K562 (cell line): ENCODE results near the gene MCM6. TPM values are rescaled to one million over a fixed set of nuclear protein-coding genes. Genes with fewer than 3 reads are reported as not detected.

Source experiments
- ATAC-seq: fragments of 200-7000 bp; cut with Tn5 transposase; 3 replicates; pipeline ENCODE4 v1.9.1; 2020; ENCODE audit warnings: moderate library complexity
- BruUV-seq: library from RNA; stranded (reverse); fragments of 400-500 nt; replicated peaks from 2 replicates; lab custom pipeline; 2021; lab: Mats Ljungman, UMichigan
- CTCF ChIA-PET: fragments of 300-600 bp; formaldehyde crosslinking; extraction: SDS; loops from one replicate; lab custom pipeline; 2021; ENCODE audit warnings: low intra/inter-chr PET ratio; lab: Yijun Ruan, JAX
- POLR2A ChIA-PET: fragments of 300-600, 350-650 bp; sonication (Branson Sonifier 250); formaldehyde crosslinking; extraction: SDS; loops from one replicate; lab custom pipeline; 2021; ENCODE audit warnings: antibody characterized with exemption, inconsistent platforms; lab: Yijun Ruan, JAX
- DNase-seq, 4 experiments: peaks; one replicate each; pipeline versions ENCODE4 v3.0.0 to v3.0.0-alpha.2; 2011 to 2018; ENCODE audit warnings: low spot score in 3 of 4, mixed read lengths in 3 of 4; ENCODE audit errors: extremely low read depth in 1 of 4
- FAIRE-seq: peaks from 2 replicates; lab custom pipeline; 2011; peaks lifted over from hg19 to GRCh38; lab: Jason Lieb, UNC
- H2AFZ ChIP-seq: 2 replicates; pipeline ENCODE4 v1.6.0; 2011; ENCODE audit warnings: low read depth, low read length, control low read depth, inconsistent platforms
- H3K27ac ChIP-seq: fragments of 200-600 bp; 3 replicates; pipeline ENCODE4 v1.8.0; 2011; ENCODE audit warnings: low read depth, mild to moderate bottlenecking, control low read depth, inconsistent platforms, low read length, moderate library complexity, mixed read lengths; ENCODE audit errors: extremely low read depth
- H3K27me3 ChIP-seq, 2 experiments: fragments of 300-600 bp in 1 of 2; 2 replicates in 1 of 2; 3 replicates in 1 of 2; pipeline versions ENCODE4 v1.6.0 to v1.8.0; 2011; ENCODE audit warnings: inconsistent platforms in 2 of 2, low read length in 2 of 2, mild to moderate bottlenecking in 1 of 2, mixed read lengths in 1 of 2, moderate library complexity in 1 of 2; ENCODE audit not compliant: control insufficient read depth in 2 of 2, insufficient read depth in 2 of 2
- H3K36me3 ChIP-seq: fragments of 300-600 bp; 3 replicates; pipeline ENCODE4 v1.8.0; 2011; ENCODE audit warnings: mild to moderate bottlenecking, low read length, inconsistent platforms; ENCODE audit not compliant: control insufficient read depth, insufficient read depth
- H3K4me1 ChIP-seq, 2 experiments: fragments of 200-600 bp in 1 of 2; replicated peaks in 1 of 2; 2 replicates in 1 of 2; 3 replicates in 1 of 2; pipeline versions ENCODE4 v1.5.1 to v1.8.0; 2011; ENCODE audit warnings: inconsistent platforms in 2 of 2, low read length in 2 of 2, mild to moderate bottlenecking in 1 of 2, mixed read lengths in 1 of 2, moderate library complexity in 1 of 2; ENCODE audit not compliant: control insufficient read depth in 2 of 2, insufficient read depth in 2 of 2
- H3K4me2 ChIP-seq: 2 replicates; pipeline ENCODE4 v1.6.1; 2011; ENCODE audit warnings: low read length, control low read depth, inconsistent platforms, mixed read lengths; ENCODE audit not compliant: insufficient read depth
- H3K4me3 ChIP-seq: fragments of 200-600 bp; sonication (generic), shearing (Covaris generic); 2 replicates; pipeline ENCODE4 v1.5.1; 2016; ENCODE audit warnings: control low read depth, inconsistent platforms
- H3K79me2 ChIP-seq: fragments of 200-600 bp; 3 replicates; pipeline ENCODE4 v1.8.0; 2011; ENCODE audit warnings: low read length, inconsistent platforms; ENCODE audit not compliant: control insufficient read depth, insufficient read depth
- H3K9ac ChIP-seq, 2 experiments: 2 replicates each; pipeline versions ENCODE4 v1.6.0 to v1.6.1; 2011; ENCODE audit warnings: low read depth in 2 of 2, low read length in 2 of 2, control low read depth in 1 of 2, inconsistent platforms in 1 of 2, mild to moderate bottlenecking in 1 of 2, mixed read lengths in 1 of 2; ENCODE audit not compliant: insufficient read depth in 1 of 2
- H3K9me1 ChIP-seq: one replicate; pipeline ENCODE4 v1.6.0; 2011; ENCODE audit warnings: inconsistent platforms, mild to moderate bottlenecking, low read length, moderate library complexity; ENCODE audit not compliant: control insufficient read depth, insufficient read depth
- H3K9me3 ChIP-seq: replicated peaks from 2 replicates; pipeline ENCODE4 v1.5.1; 2011; ENCODE audit warnings: low read depth, low read length, inconsistent platforms; ENCODE audit not compliant: control insufficient read depth, insufficient read depth
- H4K20me1 ChIP-seq: replicated peaks from 2 replicates; pipeline ENCODE4 v1.6.1; 2011; ENCODE audit warnings: low read length, inconsistent platforms, mixed read lengths; ENCODE audit not compliant: control insufficient read depth, insufficient read depth
- BMI1 ChIP-seq: fragments of 150-350 bp; IDR thresholded peaks from 2 replicates; pipeline ENCODE4 v1.6.1; 2014; ENCODE audit warnings: low read length
- DPF2 ChIP-seq: fragments of 450-650 bp; IDR thresholded peaks from 2 replicates; pipeline ENCODE4 v1.6.1; 2016
- ERF ChIP-seq: fragments of 450-650 bp; formaldehyde crosslinking; IDR thresholded peaks from 2 replicates; pipeline ENCODE4 v1.4.0; 2020; ENCODE audit warnings: mild to moderate bottlenecking, mixed read lengths
- HDGF ChIP-seq: fragments of 450-650 bp; IDR thresholded peaks from 2 replicates; pipeline ENCODE4 v1.6.1; 2016
- JUN ChIP-seq, 2 experiments: sonication (generic) in 1 of 2; formaldehyde crosslinking in 1 of 2; IDR thresholded peaks; 2 replicates each; pipeline versions ENCODE4 v1.6.1 to v1.8.0; 2012 to 2022; ENCODE audit warnings: borderline replicate concordance in 2 of 2, mild to moderate bottlenecking in 2 of 2, improper control_type of control experiment in 1 of 2, low read depth in 1 of 2, low read length in 1 of 2, missing genetic modification reagents in 1 of 2
- PHB2 ChIP-seq: fragments of 450-650 bp; IDR thresholded peaks from 2 replicates; pipeline ENCODE4 v1.6.1; 2017; ENCODE audit warnings: low read depth
- RBM15 ChIP-seq: fragments of 200-400 bp; formaldehyde crosslinking; IDR thresholded peaks from 2 replicates; pipeline ENCODE4 v1.6.1; 2018; ENCODE audit warnings: mild to moderate bottlenecking, low read length, moderate library complexity; ENCODE audit not compliant: insufficient read depth
- SMAD3 ChIP-seq: fragments of 450-650 bp; formaldehyde crosslinking; conservative IDR thresholded peaks from 2 replicates; pipeline ENCODE4 v1.4.0; 2020; ENCODE audit warnings: mild to moderate bottlenecking
- ZNF239 ChIP-seq: fragments of 250-450 bp; sonication (Bioruptor Pico); IDR thresholded peaks from 2 replicates; pipeline ENCODE4 v1.4.0; 2020; ENCODE audit warnings: mild to moderate bottlenecking
- WGBS: fragments of 100-300 bp; shearing (Covaris generic); methylation state at CpG from one replicate; pipeline ENCODE4 v1.1.6; 2016; ENCODE audit warnings: low coverage, mixed read lengths; ENCODE audit not compliant: insufficient coverage; ENCODE audit errors: missing lambda C conversion rate; 5-methylcytosine and 5-hydroxymethylcytosine counted together
- in situ Hi-C: fragments of 300-500 bp; cut with MboI; formaldehyde crosslinking; loops from 4 replicates; pipeline ENCODE4 v1.15.0; 2018; ENCODE audit warnings: inconsistent platforms, mixed read lengths
- intact Hi-C: fragments of 100-400 bp; cut with micrococcal nuclease; formaldehyde crosslinking; loops from 2 replicates; pipeline ENCODE4 v1.14.2; 2022
- polyA plus RNA-seq, 8 experiments: library from polyadenylated mRNA; depleted of rRNA in 4 of 8; stranded (reverse) in 5 of 8; unstranded in 3 of 8; fragments of >200 nt; fragmentation: Nextera tagmentation in 2 of 8; fragmentation: Illumina TruSeq in 1 of 8; extraction: Ambion mirVana in 2 of 8; extraction: Trizol in 1 of 8; gene quantifications; 2 replicates each; pipeline versions ENCODE4 v1.2.1 to v1.2.3, GENCODE V29; 2011 to 2014; ENCODE audit warnings: inconsistent platforms in 1 of 8, missing spikeins in 1 of 8
- total RNA-seq, 7 experiments: library from RNA; depleted of rRNA in 6 of 7; stranded (reverse); fragments of >200 nt in 6 of 7; fragmentation: Illumina TruSeq in 2 of 7; extraction: Trizol in 2 of 7; gene quantifications; 2 replicates each; pipeline versions ENCODE4 v1.2.1 to v1.2.3, GENCODE V29; 2011 to 2021; ENCODE audit warnings: low replicate concordance in 1 of 7
- TF ChIP-seq, protein P1 (sequence below): sonication (generic); formaldehyde crosslinking; IDR thresholded peaks from 2 replicates; pipeline ENCODE4 v1.8.1; 2023; ENCODE audit warnings: mild to moderate bottlenecking, missing genetic modification reagents
- TF ChIP-seq, protein P2 (sequence below), 2 experiments: fragments of 450-650 bp in 1 of 2; sonication (generic) in 1 of 2; formaldehyde crosslinking; conservative IDR thresholded peaks; 2 replicates each; pipeline versions ENCODE4 v1.4.0 to v1.8.1; 2020 to 2022; ENCODE audit warnings: mild to moderate bottlenecking in 1 of 2, missing genetic modification reagents in 1 of 2
- TF ChIP-seq, protein P3 (sequence below): sonication (generic); formaldehyde crosslinking; IDR thresholded peaks from 2 replicates; pipeline ENCODE4 v1.8.1; 2023; ENCODE audit warnings: mild to moderate bottlenecking, missing genetic modification reagents, moderate library complexity
- TF ChIP-seq, protein P4 (sequence below): fragments of 250-450 bp; sonication (Bioruptor Pico); IDR thresholded peaks from 2 replicates; pipeline ENCODE4 v1.9.0; 2021; ENCODE audit warnings: mild to moderate bottlenecking
- TF ChIP-seq, protein P5 (sequence below): fragments of 450-650 bp; IDR thresholded peaks from 2 replicates; pipeline ENCODE4 v1.7.0; 2016; ENCODE audit warnings: borderline replicate concordance

MCM6 gene
- total and polyA plus RNA-seq, 9 of the 15 experiments (the other 6 are each of a cell fraction or from before 2014, with no cell fraction given), result 42.6 to 133 (median 82.4) TPM

DNA sequence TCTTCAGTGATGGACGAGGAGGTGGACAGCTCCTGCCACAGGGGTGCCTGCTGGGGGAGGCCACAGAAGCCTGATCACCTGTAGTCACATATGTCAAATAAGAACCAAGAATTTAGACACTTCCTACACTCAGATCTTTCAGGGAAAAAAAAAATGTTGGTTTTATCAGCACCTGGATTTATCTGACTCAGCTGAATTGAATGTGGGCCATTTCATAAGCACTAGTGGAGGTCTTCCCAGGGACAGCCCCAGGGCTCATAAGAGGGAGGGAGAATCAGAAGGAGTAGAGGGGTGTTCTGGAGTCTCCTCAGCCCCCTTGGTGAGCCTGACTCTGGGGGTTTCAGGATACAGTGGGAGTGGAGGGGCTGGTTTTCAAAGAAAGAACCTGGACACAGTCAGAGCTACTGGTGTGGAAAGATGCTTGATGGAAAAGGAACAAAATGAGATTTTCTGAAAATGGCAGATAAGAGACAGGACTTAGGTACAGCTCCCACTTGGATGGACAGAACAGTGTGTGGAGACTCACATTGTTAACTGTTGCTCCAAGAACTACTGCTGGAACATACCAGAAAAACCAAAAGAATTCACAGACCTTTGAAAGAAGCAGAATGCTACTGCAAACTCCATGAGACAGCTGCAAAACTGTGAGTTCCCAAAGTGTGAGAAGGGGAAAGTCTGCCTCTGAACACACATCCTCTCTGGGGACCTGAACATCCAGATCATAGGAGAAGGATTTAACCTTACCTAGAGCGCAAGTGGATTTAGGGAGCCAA lies 84.6 kb downstream of the MCM6 start (continued):
- TF ChIP-seq, protein P1, sequence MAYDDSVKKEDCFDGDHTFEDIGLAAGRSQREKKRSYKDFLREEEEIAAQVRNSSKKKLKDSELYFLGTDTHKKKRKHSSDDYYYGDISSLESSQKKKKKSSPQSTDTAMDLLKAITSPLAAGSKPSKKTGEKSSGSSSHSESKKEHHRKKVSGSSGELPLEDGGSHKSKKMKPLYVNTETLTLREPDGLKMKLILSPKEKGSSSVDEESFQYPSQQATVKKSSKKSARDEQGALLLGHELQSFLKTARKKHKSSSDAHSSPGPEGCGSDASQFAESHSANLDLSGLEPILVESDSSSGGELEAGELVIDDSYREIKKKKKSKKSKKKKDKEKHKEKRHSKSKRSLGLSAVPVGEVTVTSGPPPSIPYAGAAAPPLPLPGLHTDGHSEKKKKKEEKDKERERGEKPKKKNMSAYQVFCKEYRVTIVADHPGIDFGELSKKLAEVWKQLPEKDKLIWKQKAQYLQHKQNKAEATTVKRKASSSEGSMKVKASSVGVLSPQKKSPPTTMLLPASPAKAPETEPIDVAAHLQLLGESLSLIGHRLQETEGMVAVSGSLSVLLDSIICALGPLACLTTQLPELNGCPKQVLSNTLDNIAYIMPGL, result no peak
- TF ChIP-seq BMI1 (no peak), PHB2 (no peak), HDGF (no peak), ERF (CRISPR knock-in tag) (no peak), RBM15 (no peak)
- TF ChIP-seq, protein P2, sequence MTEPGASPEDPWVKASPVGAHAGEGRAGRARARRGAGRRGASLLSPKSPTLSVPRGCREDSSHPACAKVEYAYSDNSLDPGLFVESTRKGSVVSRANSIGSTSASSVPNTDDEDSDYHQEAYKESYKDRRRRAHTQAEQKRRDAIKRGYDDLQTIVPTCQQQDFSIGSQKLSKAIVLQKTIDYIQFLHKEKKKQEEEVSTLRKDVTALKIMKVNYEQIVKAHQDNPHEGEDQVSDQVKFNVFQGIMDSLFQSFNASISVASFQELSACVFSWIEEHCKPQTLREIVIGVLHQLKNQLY (CRISPR knock-in tag; conservative IDR thresholded peaks at IDR 0.05), result no peak

DNA sequence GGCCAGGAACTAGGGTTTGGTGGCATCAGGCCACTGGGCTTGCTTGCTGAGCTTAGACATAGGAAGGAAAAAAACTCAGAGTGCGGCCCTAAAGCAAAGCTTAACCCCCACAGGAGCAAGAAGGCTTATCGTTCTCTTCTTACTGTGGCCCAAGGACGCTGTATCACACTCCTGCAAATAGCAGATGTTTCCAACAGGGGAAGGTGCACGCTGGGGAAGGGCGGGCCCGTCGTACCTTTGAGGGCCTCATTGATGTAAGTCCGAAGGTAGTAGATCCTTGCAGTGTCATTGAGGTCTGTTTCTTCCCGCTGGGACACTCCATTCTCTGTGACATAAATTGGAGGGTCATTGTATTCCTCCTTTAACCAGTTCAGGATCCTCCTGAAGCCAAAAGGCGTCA lies 85.8 kb downstream of the MCM6 start:
- H3K36me3 ChIP-seq, result peaks cover under 1% of the 10 kb centered on the region; the same call in 2 of the 3 replicates
- no peaks in the 10 kb centered on the region for H3K79me2 ChIP-seq
- H3K27me3 ChIP-seq, result no peaks in the 10 kb centered on the region
- 11% methylated on average over 10 of the region's 10 CpGs for WGBS
- BruUV-seq, result no TSS peak
- ATAC-seq (peak; percentile 75), FAIRE-seq (peak; percentile 65), DNase-seq (peak; percentile 52 to 75 (median 68))
- H3K9me3 ChIP-seq, result no peaks in the 10 kb centered on the region
- in situ Hi-C loops (loop anchor here (10.0 kb wide), 1 partner anchor 796 kb away; no protein-coding TSS in a partner anchor), intact Hi-C loops (no loop called here)
- H2AFZ ChIP-seq, result no peak overlapping the region
- no peak overlapping the region for H3K9ac ChIP-seq
- peaks cover 3% of the 10 kb centered on the region for H3K9me1 ChIP-seq
- no peak overlapping the region for H3K4me3 ChIP-seq
- ChIA-PET POLR2A (interaction anchor here (0.8 kb wide), 1 partner anchor 9 kb away, joined by 4 read pairs; no protein-coding TSS in a partner anchor), CTCF (no interaction called here)
- H3K4me2 ChIP-seq, result peak overlapping the region; percentile 21; the same call in 1 of the 2 replicates
- no peak overlapping the region for H3K27ac ChIP-seq
- H4K20me1 ChIP-seq, result no peaks in the 10 kb centered on the region
- peaks cover 15 to 20% of the 10 kb centered on the region in 2 experiments; a peak in 3 of 5 replicates for H3K4me1 ChIP-seq
- TF ChIP-seq JUN (IDR thresholded peaks at IDR 0.05; ENCODE audit: borderline replicate concordance, low read depth, low read length), result no peak
- TF ChIP-seq JUN (CRISPR knock-in tag; IDR thresholded peaks at IDR 0.05; ENCODE audit: borderline replicate concordance), result no peak
- peak; percentile 43 for TF ChIP-seq DPF2
- TF ChIP-seq, protein P3, sequence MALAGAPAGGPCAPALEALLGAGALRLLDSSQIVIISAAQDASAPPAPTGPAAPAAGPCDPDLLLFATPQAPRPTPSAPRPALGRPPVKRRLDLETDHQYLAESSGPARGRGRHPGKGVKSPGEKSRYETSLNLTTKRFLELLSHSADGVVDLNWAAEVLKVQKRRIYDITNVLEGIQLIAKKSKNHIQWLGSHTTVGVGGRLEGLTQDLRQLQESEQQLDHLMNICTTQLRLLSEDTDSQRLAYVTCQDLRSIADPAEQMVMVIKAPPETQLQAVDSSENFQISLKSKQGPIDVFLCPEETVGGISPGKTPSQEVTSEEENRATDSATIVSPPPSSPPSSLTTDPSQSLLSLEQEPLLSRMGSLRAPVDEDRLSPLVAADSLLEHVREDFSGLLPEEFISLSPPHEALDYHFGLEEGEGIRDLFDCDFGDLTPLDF, result no peak
- TF ChIP-seq SMAD3 (CRISPR knock-in tag), result no peak
- TF ChIP-seq, protein P4, sequence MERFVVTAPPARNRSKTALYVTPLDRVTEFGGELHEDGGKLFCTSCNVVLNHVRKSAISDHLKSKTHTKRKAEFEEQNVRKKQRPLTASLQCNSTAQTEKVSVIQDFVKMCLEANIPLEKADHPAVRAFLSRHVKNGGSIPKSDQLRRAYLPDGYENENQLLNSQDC (CRISPR knock-in tag), result no peak
- TF ChIP-seq, protein P5, sequence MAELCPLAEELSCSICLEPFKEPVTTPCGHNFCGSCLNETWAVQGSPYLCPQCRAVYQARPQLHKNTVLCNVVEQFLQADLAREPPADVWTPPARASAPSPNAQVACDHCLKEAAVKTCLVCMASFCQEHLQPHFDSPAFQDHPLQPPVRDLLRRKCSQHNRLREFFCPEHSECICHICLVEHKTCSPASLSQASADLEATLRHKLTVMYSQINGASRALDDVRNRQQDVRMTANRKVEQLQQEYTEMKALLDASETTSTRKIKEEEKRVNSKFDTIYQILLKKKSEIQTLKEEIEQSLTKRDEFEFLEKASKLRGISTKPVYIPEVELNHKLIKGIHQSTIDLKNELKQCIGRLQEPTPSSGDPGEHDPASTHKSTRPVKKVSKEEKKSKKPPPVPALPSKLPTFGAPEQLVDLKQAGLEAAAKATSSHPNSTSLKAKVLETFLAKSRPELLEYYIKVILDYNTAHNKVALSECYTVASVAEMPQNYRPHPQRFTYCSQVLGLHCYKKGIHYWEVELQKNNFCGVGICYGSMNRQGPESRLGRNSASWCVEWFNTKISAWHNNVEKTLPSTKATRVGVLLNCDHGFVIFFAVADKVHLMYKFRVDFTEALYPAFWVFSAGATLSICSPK, result no peak
- TF ChIP-seq ZNF239 (CRISPR knock-in tag), result no peak
